CD4-positive, alpha-beta T cell (primary cell): ENCODE data around the gene BMF. TPM values are rescaled to one million over a fixed set of nuclear protein-coding genes. Genes with fewer than 3 reads are reported as not detected.

ENCODE experiments used
- ATAC-seq: fragments of 200-7000 bp; cut with Tn5 transposase; one replicate; pipeline ENCODE4 v1.10.0; 2022; ENCODE audit warnings: mild to moderate bottlenecking; ENCODE audit not compliant: poor library complexity
- CTCF ChIA-PET: fragments of 350-600 bp; sonication (Branson Sonifier 250); formaldehyde crosslinking; loops from one replicate; lab custom pipeline; 2021; ENCODE audit warnings: antibody characterized with exemption, inconsistent platforms; lab: Charles Lee
- POLR2A ChIA-PET: fragments of 350-600 bp; sonication (Branson Sonifier 250); formaldehyde crosslinking; loops from one replicate; lab custom pipeline; 2021; ENCODE audit warnings: antibody characterized with exemption, inconsistent platforms; lab: Charles Lee
- DNase-seq, 14 experiments: peaks; one replicate each; pipeline ENCODE4 v3.0.0-alpha.2; 2013 to 2020; ENCODE audit warnings: mixed read lengths in 2 of 14
- H3K27ac ChIP-seq, 2 donors: one replicate each; pipeline versions ENCODE4 v1.5.1 to v1.7.0; 2013; ENCODE audit warnings: low read length in 2 of 2, low read depth in 1 of 2, mild to moderate bottlenecking in 1 of 2
- H3K27me3 ChIP-seq, 2 experiments: 1 replicate in 1 of 2; 2 replicates in 1 of 2; pipeline versions ENCODE4 v1.6.1 to v1.7.0; 2013; ENCODE audit warnings: low read length in 2 of 2, control low read depth in 1 of 2, mild to moderate bottlenecking in 1 of 2, moderate library complexity in 1 of 2; ENCODE audit not compliant: insufficient read depth in 2 of 2, control insufficient read depth in 1 of 2
- H3K36me3 ChIP-seq: one replicate; pipeline ENCODE4 v1.6.1; 2013; ENCODE audit warnings: low read length, control low read depth; ENCODE audit not compliant: insufficient read depth
- H3K4me1 ChIP-seq: one replicate; pipeline ENCODE4 v1.6.1; 2013; ENCODE audit warnings: low read length, control low read depth; ENCODE audit not compliant: insufficient read depth
- H3K4me3 ChIP-seq: one replicate; pipeline ENCODE4 v1.5.1; 2013; ENCODE audit warnings: mild to moderate bottlenecking, low read length, moderate library complexity
- H3K9me3 ChIP-seq, 2 experiments: 1 replicate in 1 of 2; 2 replicates in 1 of 2; pipeline versions ENCODE4 v1.6.1 to v1.7.0; 2013; ENCODE audit warnings: low read length in 2 of 2, mild to moderate bottlenecking in 2 of 2, control low read depth in 1 of 2, moderate library complexity in 1 of 2; ENCODE audit not compliant: control insufficient read depth in 1 of 2, insufficient read depth in 1 of 2
- H3K27ac Mint-ChIP-seq: one replicate; pipeline ENCODE4 v1.8.0; 2020; ENCODE audit warnings: mixed read lengths
- H3K27me3 Mint-ChIP-seq: one replicate; pipeline ENCODE4 v1.8.0; 2021; ENCODE audit warnings: mixed read lengths
- H3K36me3 Mint-ChIP-seq: one replicate; pipeline ENCODE4 v1.8.0; 2021; ENCODE audit warnings: low read depth, mixed read lengths
- H3K4me1 Mint-ChIP-seq: one replicate; pipeline ENCODE4 v1.8.0; 2021; ENCODE audit warnings: low read depth, mixed read lengths
- H3K4me3 Mint-ChIP-seq: one replicate; pipeline ENCODE4 v1.8.0; 2020; ENCODE audit warnings: mild to moderate bottlenecking, mixed read lengths
- H3K9me3 Mint-ChIP-seq: one replicate; pipeline ENCODE4 v1.8.0; 2020; ENCODE audit warnings: mixed read lengths
- CTCF ChIP-seq: fragments of 200-600 bp; IDR thresholded peaks from one replicate; pipeline ENCODE4 v1.8.0; 2022; ENCODE audit warnings: antibody characterized with exemption, mild to moderate bottlenecking
- intact Hi-C, 2 experiments: fragments of 100-400 bp; cut with DNase I in 1 of 2; cut with micrococcal nuclease in 1 of 2; formaldehyde crosslinking; loops; one replicate each; pipeline versions ENCODE4 v1.15.1 to v1.9.0; 2023 to 2025; cut with DNase I, micrococcal nuclease
- total RNA-seq, 174 experiments: library from RNA in 2 of 174; stranded (reverse) in 2 of 174; gene quantifications; one replicate each; pipeline ENCODE4 v1.2.3 and lab custom pipeline; 2021 to 2026

BMF gene
- total RNA-seq, 2 experiments from 2014 or later = 13.5 to 13.9 TPM

GRCh38 chr15:40087068-40087810 lies 21.4 kb downstream of the BMF start:
- ChIA-PET CTCF (interaction anchor here (0.9 kb wide), 1 partner anchor 14 kb away, joined by 3 read pairs; no protein-coding TSS in a partner anchor), POLR2A (interaction anchor here (0.5 to 1.0 kb wide), 2 partner anchors 12 to 13 kb away, joined by 3 read pairs; no protein-coding TSS in a partner anchor)
- no peak for ATAC-seq
- peaks cover 18% of the 10 kb centered on the region for H3K27me3 Mint-ChIP-seq
- Histone ChIP-seq H3K27me3 (peaks cover 2 to 12% of the 10 kb centered on the region in 2 experiments), H3K27ac (no peak overlapping the region), H3K36me3 (peaks cover 2% of the 10 kb centered on the region), H3K4me3 (no peak overlapping the region), H3K4me1 (peaks cover 6% of the 10 kb centered on the region), H3K9me3 (no peaks in the 10 kb centered on the region)
- no peak for DNase-seq
- H3K36me3 Mint-ChIP-seq = no peaks in the 10 kb centered on the region
- H3K27ac Mint-ChIP-seq = no peak overlapping the region
- no peaks in the 10 kb centered on the region for H3K9me3 Mint-ChIP-seq
- H3K4me3 Mint-ChIP-seq = no peak overlapping the region
- TF ChIP-seq CTCF = no peak
- H3K4me1 Mint-ChIP-seq = peaks cover 13% of the 10 kb centered on the region
- intact Hi-C loops = no loop called here

- intact Hi-C loops = no loop called here
- CTCF ChIA-PET = no interaction called here
- H3K27me3 Mint-ChIP-seq = peaks cover 28% of the 10 kb centered on the region
- POLR2A ChIA-PET = no interaction called here
- H3K4me3 ChIP-seq = no peak overlapping the region
- no peaks in the 10 kb centered on the region for H3K9me3 ChIP-seq
- peaks cover 29% of the 10 kb centered on the region for H3K4me1 Mint-ChIP-seq
- peaks cover 11 to 20% of the 10 kb centered on the region in 2 experiments for H3K27me3 ChIP-seq
- H3K4me3 Mint-ChIP-seq = no peak overlapping the region
- no peaks in the 10 kb centered on the region for H3K36me3 Mint-ChIP-seq
- peaks cover 15% of the 10 kb centered on the region for H3K4me1 ChIP-seq
- H3K27ac ChIP-seq = no peak overlapping the region
- DNase-seq (no peak), ATAC-seq (no peak)
- no peaks in the 10 kb centered on the region for H3K36me3 ChIP-seq
- no peaks in the 10 kb centered on the region for H3K9me3 Mint-ChIP-seq
- H3K27ac Mint-ChIP-seq = no peak overlapping the region
- no peak for TF ChIP-seq CTCF
These were observed 23.4 kb downstream of the BMF start for GRCh38 chr15:40085266-40085665.

GRCh38 chr15:40084650-40085049 lies 24.0 kb downstream of the BMF start:
- Histone ChIP-seq H3K4me1 (peaks cover 15% of the 10 kb centered on the region), H3K27me3 (peaks cover 11 to 20% of the 10 kb centered on the region in 2 experiments), H3K27ac (no peak overlapping the region), H3K9me3 (no peaks in the 10 kb centered on the region), H3K36me3 (no peaks in the 10 kb centered on the region), H3K4me3 (no peak overlapping the region)
- Mint-ChIP-seq H3K9me3 (no peaks in the 10 kb centered on the region), H3K27me3 (peaks cover 28% of the 10 kb centered on the region), H3K4me3 (no peak overlapping the region), H3K4me1 (peaks cover 29% of the 10 kb centered on the region), H3K27ac (no peak overlapping the region), H3K36me3 (no peaks in the 10 kb centered on the region)
- ATAC-seq (no peak), DNase-seq (no peak)
- ChIA-PET POLR2A (no interaction called here), CTCF (no interaction called here)
- TF ChIP-seq CTCF = no peak
- intact Hi-C loops = no loop called here
